M059J (cell line): Measurements from ENCODE around the gene GRIA3. TPM values are rescaled to one million over a fixed set of nuclear protein-coding genes. Genes with fewer than 3 reads are reported as not detected.
"Not testable (repeated sequence)": the region's sequence is repeated elsewhere in the genome, so short reads cannot be mapped to it uniquely, and the experiment has no call there.

ENCODE experiments used
- DNase-seq: peaks from one replicate; pipeline ENCODE4 v3.0.0-alpha.2; 2012; ENCODE audit warnings: low read depth
- total RNA-seq: library from RNA; depleted of rRNA; stranded (reverse); fragments of >200 nt; shearing (Covaris generic); gene quantifications from 2 replicates; pipeline ENCODE4 v1.2.3, GENCODE V29; 2014

Gene GRIA3
- total RNA-seq, 1 experiment from 2014 or later = 4.7 TPM

GRCh38 chrX:123530726-123531125 is 346.6 kb downstream of the GRIA3 start:
- not testable (repeated sequence) for DNase-seq
